CD14-positive monocyte (primary cell): ENCODE measurements around the gene C15orf62. TPM values are rescaled to one million over a fixed set of nuclear protein-coding genes. Genes with fewer than 3 reads are reported as not detected.
A peak's percentile ranks its signal among the peaks of the same experiment; 100 is the strongest.

Source experiments
- DNase-seq, 3 donors: peaks; one replicate each; pipeline ENCODE4 v3.0.0-alpha.2; 2011 to 2022
- H2AFZ ChIP-seq: 2 replicates; pipeline ENCODE4 v1.6.0; 2012; ENCODE audit warnings: mild to moderate bottlenecking, low read depth, low read length, inconsistent platforms; ENCODE audit not compliant: insufficient read depth, poor library complexity, severe bottlenecking
- H3K27ac ChIP-seq, 2 donors: 1 replicate in 1 of 2; 2 replicates in 1 of 2; pipeline ENCODE4 v1.5.1; 2012 to 2013; ENCODE audit warnings: low read length in 2 of 2, control low read depth in 1 of 2, inconsistent platforms in 1 of 2, low read depth in 1 of 2, mild to moderate bottlenecking in 1 of 2
- H3K27me3 ChIP-seq, 2 donors: one replicate each; pipeline versions ENCODE4 v1.6.0 to v1.6.1; 2011 to 2013; ENCODE audit warnings: low read length in 2 of 2; ENCODE audit not compliant: control insufficient read depth in 2 of 2, insufficient read depth in 2 of 2
- H3K36me3 ChIP-seq, 2 donors: replicated peaks in 1 of 2; 1 replicate in 1 of 2; 2 replicates in 1 of 2; pipeline versions ENCODE4 v1.5.1 to v1.6.1; 2012 to 2013; ENCODE audit warnings: low read length in 2 of 2, control low read depth in 1 of 2, inconsistent platforms in 1 of 2, mild to moderate bottlenecking in 1 of 2; ENCODE audit not compliant: insufficient read depth in 2 of 2, control insufficient read depth in 1 of 2
- H3K4me1 ChIP-seq, 2 donors: 1 replicate in 1 of 2; 2 replicates in 1 of 2; pipeline versions ENCODE4 v1.5.1 to v1.6.1; 2012 to 2013; ENCODE audit warnings: low read length in 2 of 2, control low read depth in 1 of 2, inconsistent platforms in 1 of 2, mild to moderate bottlenecking in 1 of 2, moderate library complexity in 1 of 2; ENCODE audit not compliant: insufficient read depth in 2 of 2, control insufficient read depth in 1 of 2
- H3K4me2 ChIP-seq: replicated peaks from 2 replicates; pipeline ENCODE3; 2012; ENCODE audit warnings: low read length, moderate library complexity, mild to moderate bottlenecking; ENCODE audit not compliant: poor library complexity, severe bottlenecking; ENCODE audit errors: extremely low read depth
- H3K4me3 ChIP-seq, 3 experiments: fragments of 200-600 bp in 1 of 3; sonication (generic) in 1 of 3; replicated peaks in 1 of 3; 1 replicate in 2 of 3; 2 replicates in 1 of 3; pipeline ENCODE4 v1.5.1; 2011 to 2013; ENCODE audit warnings: low read length in 3 of 3, mild to moderate bottlenecking in 3 of 3, control low read depth in 2 of 3, low read depth in 2 of 3, inconsistent platforms in 1 of 3, moderate library complexity in 1 of 3
- H3K79me2 ChIP-seq: 2 replicates; pipeline ENCODE4 v1.6.0; 2012; ENCODE audit warnings: mild to moderate bottlenecking, control low read depth, inconsistent platforms, low read length, moderate library complexity; ENCODE audit not compliant: insufficient read depth
- H3K9ac ChIP-seq: 2 replicates; pipeline ENCODE4 v1.6.0; 2017; ENCODE audit warnings: low read length, mild to moderate bottlenecking; ENCODE audit not compliant: insufficient read depth, poor library complexity, severe bottlenecking
- H3K9me3 ChIP-seq, 2 donors: replicated peaks in 1 of 2; 1 replicate in 1 of 2; 2 replicates in 1 of 2; pipeline versions ENCODE4 v1.5.1 to v1.6.1; 2012 to 2013; ENCODE audit warnings: low read length in 2 of 2, control low read depth in 1 of 2; ENCODE audit not compliant: control insufficient read depth in 1 of 2, insufficient read depth in 1 of 2
- H4K20me1 ChIP-seq: 2 replicates; pipeline ENCODE4 v1.6.0; 2012; ENCODE audit warnings: mild to moderate bottlenecking, low read length, control low read depth, moderate library complexity; ENCODE audit not compliant: insufficient read depth
- H3K27ac Mint-ChIP-seq, 7 donors: one replicate each; pipeline ENCODE4 v1.8.0; 2020; ENCODE audit warnings: mild to moderate bottlenecking in 7 of 7, mixed read lengths in 7 of 7, moderate library complexity in 6 of 7, inconsistent platforms in 2 of 7
- H3K27me3 Mint-ChIP-seq, 3 donors: one replicate each; pipeline ENCODE4 v1.8.0; 2021 to 2022; ENCODE audit warnings: low read depth in 3 of 3, mild to moderate bottlenecking in 3 of 3, mixed read lengths in 3 of 3, moderate library complexity in 3 of 3, inconsistent platforms in 1 of 3
- H3K36me3 Mint-ChIP-seq, 2 donors: one replicate each; pipeline ENCODE4 v1.8.0; 2020; ENCODE audit warnings: mixed read lengths in 2 of 2, inconsistent platforms in 1 of 2, mild to moderate bottlenecking in 1 of 2
- H3K4me1 Mint-ChIP-seq: one replicate; pipeline ENCODE4 v1.8.0; 2020; ENCODE audit warnings: mild to moderate bottlenecking, mixed read lengths
- H3K4me3 Mint-ChIP-seq, 2 donors: one replicate each; pipeline ENCODE4 v1.8.0; 2020; ENCODE audit warnings: mild to moderate bottlenecking in 2 of 2, mixed read lengths in 2 of 2, moderate library complexity in 1 of 2
- H3K9me3 Mint-ChIP-seq, 7 donors: one replicate each; pipeline ENCODE4 v1.8.0; 2020 to 2022; ENCODE audit warnings: mixed read lengths in 7 of 7, mild to moderate bottlenecking in 6 of 7, moderate library complexity in 6 of 7, inconsistent platforms in 2 of 7
- WGBS: methylation state at CpG from one replicate; pipeline ENCODE4 v1.1.5; 2013; ENCODE audit warnings: missing lambda C conversion rate; ENCODE audit not compliant: insufficient coverage; 5-methylcytosine and 5-hydroxymethylcytosine counted together
- intact Hi-C, 2 donors: fragments of 100-400 bp; cut with micrococcal nuclease; formaldehyde crosslinking; loops; one replicate each; pipeline versions ENCODE4 v1.15.0 to v1.15.1; 2023
- polyA plus RNA-seq, 3 donors: library from polyadenylated mRNA; depleted of rRNA in 1 of 3; unstranded in 2 of 3; stranded (reverse) in 1 of 3; fragments of 300-500 nt in 2 of 3; fragments of >200 nt in 1 of 3; fragmentation: Illumina TruSeq in 2 of 3; gene quantifications; 1 replicate in 2 of 3; 2 replicates in 1 of 3; pipeline ENCODE4 v1.2.3, GENCODE V29; 2012 to 2021
- TF ChIP-seq, protein P1 (sequence below): fragments of 200-600 bp; IDR thresholded peaks from one replicate; pipeline ENCODE4 v1.8.0; 2022; ENCODE audit warnings: antibody characterized with exemption, mild to moderate bottlenecking

Gene C15orf62
- polyA plus RNA-seq, 3 donors, result 0.23 to 0.25 TPM; not detected in 1

DNA sequence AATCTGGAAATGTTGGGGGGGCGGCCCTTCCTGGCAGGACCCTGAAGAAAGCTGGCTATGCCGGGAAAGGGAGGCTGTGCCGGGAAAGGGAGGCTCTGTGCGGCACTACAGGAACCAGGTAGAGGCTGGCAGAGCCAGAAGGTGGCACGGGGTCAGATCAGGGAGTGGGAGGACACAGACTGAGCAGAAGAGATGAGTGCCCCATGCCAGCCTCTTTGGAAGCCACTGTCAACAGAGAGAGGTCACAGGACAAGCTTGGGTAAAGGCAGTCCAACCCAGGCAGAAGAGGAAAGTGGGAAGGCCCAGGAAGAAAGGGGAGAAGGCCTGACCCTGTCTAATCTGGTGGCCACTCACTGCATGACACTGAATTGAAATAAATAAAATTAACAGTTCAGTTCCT is 1.5 kb downstream of the C15orf62 start:
- Histone ChIP-seq H3K79me2 (no peaks in the 10 kb centered on the region), H3K27me3 (no peaks in the 10 kb centered on the region), H3K4me2 (no peak overlapping the region), H3K36me3 (peaks cover 52 to 75% of the 10 kb centered on the region in 2 donors), H3K4me1 (peaks cover 19 to 23% of the 10 kb centered on the region in 2 donors), H3K4me3 (no peak overlapping the region), H3K27ac (no peak overlapping the region), H3K9ac (no peak overlapping the region), H4K20me1 (no peaks in the 10 kb centered on the region), H2AFZ (no peak overlapping the region), H3K9me3 (no peaks in the 10 kb centered on the region)
- intact Hi-C loops, result no loop called here
- Mint-ChIP-seq H3K36me3 (peaks cover 56 to 79% of the 10 kb centered on the region in 2 donors), H3K4me1 (peaks cover 23% of the 10 kb centered on the region), H3K27ac (peak overlapping the region in 1 of 7 donors; percentile 28), H3K4me3 (no peak overlapping the region), H3K27me3 (peaks cover 0 to 2% (median 1%) of the 10 kb centered on the region in 3 donors), H3K9me3 (no peaks in the 10 kb centered on the region)
- TF ChIP-seq, protein P1, sequence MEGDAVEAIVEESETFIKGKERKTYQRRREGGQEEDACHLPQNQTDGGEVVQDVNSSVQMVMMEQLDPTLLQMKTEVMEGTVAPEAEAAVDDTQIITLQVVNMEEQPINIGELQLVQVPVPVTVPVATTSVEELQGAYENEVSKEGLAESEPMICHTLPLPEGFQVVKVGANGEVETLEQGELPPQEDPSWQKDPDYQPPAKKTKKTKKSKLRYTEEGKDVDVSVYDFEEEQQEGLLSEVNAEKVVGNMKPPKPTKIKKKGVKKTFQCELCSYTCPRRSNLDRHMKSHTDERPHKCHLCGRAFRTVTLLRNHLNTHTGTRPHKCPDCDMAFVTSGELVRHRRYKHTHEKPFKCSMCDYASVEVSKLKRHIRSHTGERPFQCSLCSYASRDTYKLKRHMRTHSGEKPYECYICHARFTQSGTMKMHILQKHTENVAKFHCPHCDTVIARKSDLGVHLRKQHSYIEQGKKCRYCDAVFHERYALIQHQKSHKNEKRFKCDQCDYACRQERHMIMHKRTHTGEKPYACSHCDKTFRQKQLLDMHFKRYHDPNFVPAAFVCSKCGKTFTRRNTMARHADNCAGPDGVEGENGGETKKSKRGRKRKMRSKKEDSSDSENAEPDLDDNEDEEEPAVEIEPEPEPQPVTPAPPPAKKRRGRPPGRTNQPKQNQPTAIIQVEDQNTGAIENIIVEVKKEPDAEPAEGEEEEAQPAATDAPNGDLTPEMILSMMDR, result no peak
- no peak for DNase-seq
- WGBS, result 95% methylated on average over 5 of the region's 5 CpGs

DNA sequence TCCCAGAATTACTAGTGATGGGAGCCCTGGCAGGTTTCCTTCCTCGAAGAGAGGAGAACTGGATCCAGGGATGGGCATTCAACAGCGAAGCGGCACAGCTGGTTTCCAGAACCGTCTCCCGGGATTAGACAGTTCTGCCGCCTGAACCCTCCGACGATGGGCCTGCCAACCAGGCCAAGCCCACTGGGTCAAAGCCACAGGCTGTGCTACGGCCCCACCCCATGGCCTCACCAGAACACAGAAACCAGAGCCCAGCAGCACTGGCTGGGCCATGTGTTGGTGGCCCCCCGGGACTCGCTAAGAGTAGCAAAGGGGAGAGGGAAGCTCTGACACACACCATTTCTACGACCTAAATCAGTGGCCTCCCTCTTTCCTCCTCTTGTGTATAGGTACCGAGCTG is 2.2 kb downstream of the C15orf62 start:
- H3K9me3 Mint-ChIP-seq, result no peaks in the 10 kb centered on the region
- H3K36me3 Mint-ChIP-seq, result peaks cover 64 to 83% of the 10 kb centered on the region in 2 donors
- intact Hi-C loops, result no loop called here
- H3K79me2 ChIP-seq, result no peaks in the 10 kb centered on the region
- 96% methylated on average over 8 of the region's 13 CpGs for WGBS
- H3K9me3 ChIP-seq, result no peaks in the 10 kb centered on the region
- no peak overlapping the region for H3K4me2 ChIP-seq
- H2AFZ ChIP-seq, result no peak overlapping the region
- no peak overlapping the region for H3K4me3 ChIP-seq
- no peak overlapping the region for H3K4me3 Mint-ChIP-seq
- peaks cover 19 to 23% of the 10 kb centered on the region in 2 donors for H3K4me1 ChIP-seq
- peaks cover 23% of the 10 kb centered on the region for H3K4me1 Mint-ChIP-seq
- H3K27me3 ChIP-seq, result no peaks in the 10 kb centered on the region
- peaks cover 0 to 2% (median 1%) of the 10 kb centered on the region in 3 donors for H3K27me3 Mint-ChIP-seq
- DNase-seq, result no peak
- TF ChIP-seq, protein P1, result no peak
- H3K27ac ChIP-seq, result no peak overlapping the region
- H4K20me1 ChIP-seq, result no peaks in the 10 kb centered on the region
- H3K36me3 ChIP-seq, result peaks cover 54 to 76% of the 10 kb centered on the region in 2 donors
- H3K9ac ChIP-seq, result no peak overlapping the region
- no peak overlapping the region for H3K27ac Mint-ChIP-seq
